GM20431 (cell line): Measurements from ENCODE around the gene ENDOG.
"Not testable (repeated sequence)": the region's sequence is repeated elsewhere in the genome, so short reads cannot be mapped to it uniquely, and the experiment has no call there.

Experiments
- in situ Hi-C: fragments of 300-500 bp; cut with MseI, MboI; formaldehyde crosslinking; loops from one replicate; pipeline ENCODE4 v1.15.0; 2020; ENCODE audit warnings: low sequenced_read_pairs; ENCODE audit not compliant: unreplicated experiment

Gene ENDOG

GRCh38 chr9:128854454-128854853 is 36.2 kb downstream of the ENDOG start:
- in situ Hi-C loops = not testable (repeated sequence)

DNA sequence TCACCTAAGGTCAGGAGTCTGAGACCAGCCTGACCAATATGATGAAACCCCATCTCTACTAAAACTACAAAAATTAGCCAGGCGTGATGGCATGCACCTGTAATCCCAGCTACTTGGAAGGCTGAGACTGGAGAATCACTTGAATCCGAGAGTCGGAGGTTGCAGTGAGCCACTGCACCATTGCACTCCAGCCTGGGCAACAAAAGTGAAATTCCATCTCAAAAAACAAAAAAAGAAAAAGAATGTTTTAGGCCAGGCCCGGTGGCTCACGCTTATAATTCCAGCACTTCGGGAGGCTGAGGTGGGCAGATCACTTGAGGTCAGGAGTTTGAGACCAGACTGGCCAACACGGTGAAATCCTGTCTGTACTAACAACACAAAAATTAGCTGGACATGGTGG is 40.2 kb downstream of the ENDOG start:
- in situ Hi-C loops = not testable (repeated sequence)

DNA sequence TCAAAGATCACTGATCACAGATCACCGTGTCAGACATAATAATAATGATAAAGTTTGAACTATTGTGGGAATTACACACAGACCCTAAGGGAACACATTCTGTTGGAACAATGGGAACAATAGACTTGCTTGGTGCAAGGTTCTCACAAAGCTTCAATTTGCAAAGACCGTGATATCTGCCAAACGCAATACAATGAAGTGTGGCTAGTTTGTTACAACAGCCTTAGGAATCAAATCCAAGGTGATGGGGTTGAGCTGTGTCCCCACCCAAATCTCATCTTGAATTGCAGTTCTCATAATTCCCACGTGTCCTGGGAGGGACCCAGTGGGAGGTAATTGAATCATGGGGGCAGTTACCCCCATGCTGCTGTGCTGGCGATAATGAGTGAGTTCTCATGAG is 42.6 kb downstream of the ENDOG start:
- in situ Hi-C loops = loop anchor here (10.0 kb wide), 1 partner anchor 64 kb away; the partner anchor contains the start of gene PHYHD1

- in situ Hi-C loops = loop anchor here (10.0 kb wide), 1 partner anchor 63 kb away; the partner anchor contains the start of gene PHYHD1
Observed at GRCh38 chr9:128861501-128861900, 43.2 kb downstream of the ENDOG start.

DNA sequence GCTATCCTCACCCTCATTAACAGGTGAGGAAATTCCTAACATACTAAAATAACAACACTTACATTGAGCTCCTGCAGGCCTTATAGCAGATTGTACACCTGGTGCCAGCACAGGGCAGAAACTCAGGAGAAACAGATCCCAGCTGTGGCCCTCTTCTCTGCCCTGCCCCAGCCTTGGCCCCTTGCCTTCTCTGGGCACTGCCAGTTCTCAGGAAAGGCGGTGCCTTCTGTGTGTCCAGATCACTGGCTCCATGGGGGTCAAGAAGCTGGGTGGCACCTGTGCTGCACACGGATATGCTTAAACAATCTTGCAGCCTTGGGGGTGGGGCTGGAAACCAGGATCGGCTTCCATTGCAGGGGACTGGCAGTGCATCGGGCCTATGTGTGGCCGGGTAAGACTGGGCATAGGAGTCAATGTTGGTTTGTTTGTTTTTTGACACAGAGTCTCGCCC is 44.1 kb downstream of the ENDOG start:
- in situ Hi-C loops = loop anchor here (10.0 kb wide), 1 partner anchor 62 kb away; the partner anchor contains the start of gene PHYHD1

- in situ Hi-C loops = loop anchor here (10.0 kb wide), 1 partner anchor 61 kb away; the partner anchor contains the start of gene PHYHD1
Observed at GRCh38 chr9:128863647-128864046, 45.3 kb downstream of the ENDOG start.

DNA sequence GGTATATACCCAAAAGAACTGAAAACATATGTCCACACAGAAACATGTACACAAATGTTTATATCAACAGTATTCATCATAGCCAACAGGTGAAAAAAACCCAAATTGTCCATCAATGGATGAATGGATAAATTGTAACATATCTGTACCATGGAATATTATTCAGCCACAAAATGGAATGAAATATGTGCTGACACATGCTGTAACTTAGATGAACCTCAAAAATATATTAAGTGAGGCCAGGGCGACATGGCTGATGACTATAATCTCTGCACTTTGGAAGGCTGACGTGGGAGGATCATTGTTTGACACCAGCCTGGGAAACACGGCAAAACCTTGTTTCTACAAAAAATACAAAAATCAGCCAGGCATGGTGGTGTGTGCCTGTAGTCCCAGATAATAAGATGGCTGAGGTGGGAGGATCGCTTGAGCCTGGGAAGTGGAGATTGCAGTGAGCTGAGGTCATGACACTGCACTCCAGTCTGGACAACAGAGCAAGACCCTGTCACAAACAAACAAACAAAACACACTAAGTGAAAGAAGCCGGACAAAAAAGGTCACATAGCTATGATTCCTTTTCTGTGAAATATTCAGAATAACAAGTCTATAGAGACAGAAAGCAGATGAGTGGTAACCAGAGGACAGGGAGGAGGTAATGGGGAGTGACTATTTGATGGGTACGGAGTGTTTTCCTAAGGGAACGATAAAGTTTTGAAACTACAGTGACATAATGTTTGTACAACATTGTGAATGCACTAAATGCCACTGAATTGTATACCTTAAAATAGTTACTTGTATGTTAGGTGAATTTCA is 52.0 kb downstream of the ENDOG start:
- in situ Hi-C loops = no loop called here

- in situ Hi-C loops = not testable (repeated sequence)
Observed at GRCh38 chr9:128870941-128871265, 52.6 kb downstream of the ENDOG start.
